Chondrocyte (in vitro differentiated cells): Measurements from ENCODE around the gene HHIPL1. TPM values are rescaled to one million over a fixed set of nuclear protein-coding genes. Genes with fewer than 3 reads are reported as not detected.

Experiments
- DNase-seq: peaks from one replicate; pipeline ENCODE4 v3.0.0; 2021; ENCODE audit warnings: mixed read lengths, low spot score
- H3K27ac Mint-ChIP-seq: one replicate; pipeline ENCODE4 v1.8.0; 2021; ENCODE audit warnings: mild to moderate bottlenecking, moderate library complexity, mixed read lengths; ENCODE audit not compliant: unreplicated experiment
- H3K27me3 Mint-ChIP-seq: 2 replicates; pipeline ENCODE4 v1.8.0; 2021; ENCODE audit warnings: low read depth, mixed read lengths
- H3K36me3 Mint-ChIP-seq: 2 replicates; pipeline ENCODE4 v1.8.0; 2021; ENCODE audit warnings: low read depth, mixed read lengths
- H3K4me1 Mint-ChIP-seq: 2 replicates; pipeline ENCODE4 v1.8.0; 2021; ENCODE audit warnings: low read depth, mild to moderate bottlenecking, mixed read lengths
- H3K4me3 Mint-ChIP-seq: one replicate; pipeline ENCODE4 v1.8.0; 2021; ENCODE audit warnings: mild to moderate bottlenecking, moderate library complexity, mixed read lengths; ENCODE audit not compliant: unreplicated experiment
- H3K9me3 Mint-ChIP-seq: 2 replicates; pipeline ENCODE4 v1.8.0; 2021; ENCODE audit warnings: low read depth, mixed read lengths
- CTCF ChIP-seq: fragments of 200-600 bp; sonication (generic); IDR thresholded peaks from 2 replicates; pipeline ENCODE4 v1.5.0; 2021; ENCODE audit warnings: antibody characterized with exemption, mild to moderate bottlenecking, moderate library complexity
- total RNA-seq: library from RNA; stranded (reverse); gene quantifications from 3 replicates; pipeline ENCODE4 v1.2.1, GENCODE V29; 2021

Gene HHIPL1
- total RNA-seq, 1 donor from 2014 or later, result 5.6 TPM

GRCh38 chr14:99645545-99646505 is 896 bp downstream of the HHIPL1 start:
- peaks cover 16% of the 10 kb centered on the region for H3K4me1 Mint-ChIP-seq
- TF ChIP-seq CTCF, result no peak
- H3K27me3 Mint-ChIP-seq, result no peaks in the 10 kb centered on the region
- H3K9me3 Mint-ChIP-seq, result no peaks in the 10 kb centered on the region
- H3K4me3 Mint-ChIP-seq, result peak overlapping the region; percentile 59
- no peak for DNase-seq
- H3K36me3 Mint-ChIP-seq, result no peaks in the 10 kb centered on the region
- no peak overlapping the region for H3K27ac Mint-ChIP-seq

- H3K27ac Mint-ChIP-seq, result no peak overlapping the region
- no peaks in the 10 kb centered on the region for H3K27me3 Mint-ChIP-seq
- no peaks in the 10 kb centered on the region for H3K36me3 Mint-ChIP-seq
- no peak for TF ChIP-seq CTCF
- DNase-seq, result no peak
- H3K9me3 Mint-ChIP-seq, result no peaks in the 10 kb centered on the region
- peaks cover 16% of the 10 kb centered on the region for H3K4me1 Mint-ChIP-seq
- H3K4me3 Mint-ChIP-seq, result no peak overlapping the region
Observed at GRCh38 chr14:99647411-99647810, 2.5 kb downstream of the HHIPL1 start.

- Mint-ChIP-seq H3K4me3 (no peak overlapping the region), H3K36me3 (no peaks in the 10 kb centered on the region), H3K27ac (no peak overlapping the region), H3K4me1 (peaks cover 11% of the 10 kb centered on the region), H3K9me3 (no peaks in the 10 kb centered on the region), H3K27me3 (no peaks in the 10 kb centered on the region)
- TF ChIP-seq CTCF, result no peak
- DNase-seq, result no peak
Observed at GRCh38 chr14:99648027-99648784, 3.3 kb downstream of the HHIPL1 start.

GRCh38 chr14:99649219-99649618 is 4.3 kb downstream of the HHIPL1 start:
- Mint-ChIP-seq H3K27ac (no peak overlapping the region), H3K4me1 (peaks cover 7% of the 10 kb centered on the region), H3K9me3 (no peaks in the 10 kb centered on the region), H3K27me3 (no peaks in the 10 kb centered on the region), H3K4me3 (no peak overlapping the region), H3K36me3 (no peaks in the 10 kb centered on the region)
- TF ChIP-seq CTCF, result no peak
- no peak for DNase-seq

- Mint-ChIP-seq H3K36me3 (no peaks in the 10 kb centered on the region), H3K27ac (no peak overlapping the region), H3K4me1 (peaks cover 7% of the 10 kb centered on the region), H3K9me3 (no peaks in the 10 kb centered on the region), H3K4me3 (no peak overlapping the region), H3K27me3 (no peaks in the 10 kb centered on the region)
- TF ChIP-seq CTCF, result no peak
- no peak for DNase-seq
Observed at GRCh38 chr14:99649643-99650042, 4.7 kb downstream of the HHIPL1 start.
